ENCODE data around the gene MUC12.
A peak's percentile ranks its signal among the peaks of the same experiment; 100 is the strongest.
"Not testable (repeated sequence)": the region's sequence is repeated elsewhere in the genome, so short reads cannot be mapped to it uniquely, and the experiment has no call there.

The MUC12 gene

DNA sequence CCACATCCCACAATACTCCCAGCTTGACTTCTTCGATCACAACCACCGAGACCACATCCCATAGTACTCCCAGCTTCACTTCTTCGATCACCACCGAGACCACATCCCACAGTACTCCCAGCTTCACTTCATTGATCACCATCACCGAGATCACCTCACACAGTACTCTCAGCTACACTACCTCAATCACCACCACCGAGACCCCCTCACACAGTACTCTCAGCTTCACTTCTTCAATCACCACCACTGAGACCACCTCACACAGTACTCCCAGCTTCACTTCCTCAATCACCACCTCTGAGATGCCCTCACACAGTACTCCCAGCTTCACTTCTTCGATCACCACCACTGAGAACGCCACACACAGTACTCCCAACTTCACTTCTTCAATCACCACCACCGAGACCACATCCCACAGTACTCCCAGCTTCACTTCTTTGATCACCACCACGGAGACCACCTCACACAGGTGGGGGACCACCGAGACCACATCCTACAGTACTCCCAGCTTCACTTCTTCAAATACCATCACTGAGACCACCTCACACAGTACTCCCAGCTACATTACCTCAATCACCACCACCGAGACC is 11.4 kb upstream of the MUC12 start:
- no peak for DNase-seq

DNA sequence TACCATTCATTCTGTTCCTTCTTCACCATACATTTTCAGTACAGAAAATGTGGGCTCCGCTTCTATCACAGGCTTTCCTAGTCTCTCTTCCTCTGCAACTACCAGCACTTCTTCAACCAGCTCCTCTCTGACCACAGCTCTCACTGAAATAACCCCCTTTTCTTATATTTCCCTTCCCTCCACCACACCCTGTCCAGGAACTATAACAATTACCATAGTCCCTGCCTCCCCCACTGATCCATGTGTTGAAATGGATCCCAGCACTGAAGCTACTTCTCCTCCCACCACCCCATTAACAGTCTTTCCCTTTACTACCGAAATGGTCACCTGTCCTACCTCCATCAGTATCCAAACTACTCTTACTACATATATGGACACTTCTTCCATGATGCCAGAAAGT is 9.5 kb upstream of the MUC12 start:
- DNase-seq, result no peak

DNA sequence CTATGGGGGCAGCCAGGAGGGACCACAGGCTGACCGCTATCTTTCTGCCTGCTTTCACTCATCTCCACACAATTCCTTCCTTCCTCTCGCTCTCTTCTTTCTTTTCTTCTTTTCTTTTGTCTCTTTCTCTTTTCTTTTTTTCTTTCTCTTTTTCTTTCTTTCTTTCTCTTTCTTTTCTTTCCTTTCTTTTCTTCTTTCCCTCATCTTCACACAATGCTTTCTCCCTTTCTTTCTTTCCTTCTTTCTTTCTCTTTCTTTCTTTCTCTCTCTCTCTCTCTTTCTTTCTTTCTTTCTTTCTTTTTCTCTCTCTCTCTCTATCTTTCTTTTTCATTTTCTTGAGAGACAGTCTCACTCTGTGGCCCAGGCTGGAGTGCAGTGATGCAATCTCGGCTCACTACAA is 6.8 kb upstream of the MUC12 start:
- DNase-seq, result no peak

DNA sequence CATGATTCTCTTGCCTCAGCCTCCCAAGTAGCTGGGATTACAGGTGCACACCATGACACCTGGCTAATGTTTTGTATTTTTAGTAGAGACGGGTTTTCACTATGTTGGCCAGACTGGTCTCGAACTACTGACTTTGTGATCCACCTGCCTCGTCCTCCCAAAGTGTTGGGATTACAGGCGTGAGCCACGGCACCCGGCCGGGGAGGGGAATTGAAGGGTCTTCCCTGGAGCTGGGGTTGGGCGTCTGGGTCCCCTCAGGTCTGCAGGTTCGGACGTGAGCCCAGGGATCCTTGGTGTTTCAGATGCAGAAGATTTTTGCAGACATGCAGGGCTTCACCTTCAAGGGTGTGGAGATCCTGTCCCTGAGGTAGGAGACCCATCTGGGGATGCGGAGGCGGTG is 6.0 kb upstream of the MUC12 start:
- no peak for DNase-seq

DNA sequence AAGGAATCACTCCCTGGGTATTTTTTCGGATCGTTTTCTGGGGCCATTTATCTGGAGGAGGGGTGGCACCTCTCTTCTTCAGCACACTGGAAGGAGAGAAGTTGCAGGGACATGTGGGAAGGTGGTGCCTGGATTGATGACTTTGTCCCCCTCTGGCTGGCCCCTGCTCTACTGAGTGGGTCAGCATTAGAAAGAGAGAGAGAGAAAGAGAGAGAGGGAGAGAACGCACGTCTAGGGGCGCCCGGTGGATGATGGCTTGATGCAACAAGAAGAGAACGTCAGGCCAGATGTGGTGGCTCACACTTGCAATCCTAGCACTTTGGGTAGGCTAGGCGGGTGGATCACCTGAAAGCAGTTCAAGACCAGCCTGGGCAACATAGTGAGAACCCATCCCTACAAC is 5.5 kb upstream of the MUC12 start:
- no peak for DNase-seq

DNA sequence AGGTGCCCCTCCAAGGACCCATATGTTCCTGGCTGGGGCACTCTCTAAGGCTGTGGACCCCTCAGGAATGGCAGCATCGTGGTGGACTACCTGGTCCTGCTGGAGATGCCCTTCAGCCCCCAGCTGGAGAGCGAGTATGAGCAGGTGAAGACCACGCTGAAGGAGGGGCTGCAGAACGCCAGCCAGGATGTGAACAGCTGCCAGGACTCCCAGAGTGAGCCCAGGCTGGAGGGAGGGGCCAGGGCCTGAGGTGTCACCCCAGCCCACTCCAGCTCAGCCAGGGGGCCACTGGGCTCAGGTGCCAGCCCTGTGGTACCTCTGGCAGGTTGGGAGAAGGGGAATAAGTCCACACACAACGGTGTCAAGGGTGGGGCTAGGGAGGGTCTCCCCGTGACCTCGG is 4.7 kb upstream of the MUC12 start:
- DNase-seq, result no peak

DNA sequence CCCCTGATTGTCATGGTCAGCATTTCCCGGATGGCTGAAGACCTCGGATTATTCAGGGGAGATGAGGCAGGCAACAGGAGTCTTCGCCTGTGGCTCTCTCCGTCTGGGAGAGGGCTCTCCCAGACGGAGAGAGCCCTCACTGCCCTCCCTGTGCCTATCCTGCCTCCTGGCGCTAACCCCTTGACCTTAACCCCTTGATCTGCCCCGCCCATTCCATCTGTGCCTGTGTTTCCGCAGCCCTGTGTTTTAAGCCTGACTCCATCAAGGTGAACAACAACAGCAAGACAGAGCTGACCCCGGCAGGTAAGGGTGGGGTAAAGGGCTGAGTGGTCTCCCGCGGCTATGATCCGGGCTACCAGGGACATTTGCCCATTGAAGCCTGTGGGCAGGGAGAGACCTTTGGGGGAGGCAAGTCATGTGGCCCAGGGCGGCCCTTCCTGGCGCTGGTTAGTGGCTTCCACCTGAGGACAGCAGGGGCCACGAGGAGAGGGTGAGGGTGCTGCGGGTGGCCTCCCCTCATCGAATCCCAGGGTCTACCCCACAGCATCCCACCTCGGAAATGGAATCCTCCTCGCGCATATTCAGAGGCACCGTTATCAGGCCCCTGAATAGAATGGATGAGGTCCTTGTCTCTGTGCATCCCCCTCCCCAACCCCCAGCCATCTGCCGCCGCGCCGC is 4.2 kb upstream of the MUC12 start:
- no peak for DNase-seq

DNA sequence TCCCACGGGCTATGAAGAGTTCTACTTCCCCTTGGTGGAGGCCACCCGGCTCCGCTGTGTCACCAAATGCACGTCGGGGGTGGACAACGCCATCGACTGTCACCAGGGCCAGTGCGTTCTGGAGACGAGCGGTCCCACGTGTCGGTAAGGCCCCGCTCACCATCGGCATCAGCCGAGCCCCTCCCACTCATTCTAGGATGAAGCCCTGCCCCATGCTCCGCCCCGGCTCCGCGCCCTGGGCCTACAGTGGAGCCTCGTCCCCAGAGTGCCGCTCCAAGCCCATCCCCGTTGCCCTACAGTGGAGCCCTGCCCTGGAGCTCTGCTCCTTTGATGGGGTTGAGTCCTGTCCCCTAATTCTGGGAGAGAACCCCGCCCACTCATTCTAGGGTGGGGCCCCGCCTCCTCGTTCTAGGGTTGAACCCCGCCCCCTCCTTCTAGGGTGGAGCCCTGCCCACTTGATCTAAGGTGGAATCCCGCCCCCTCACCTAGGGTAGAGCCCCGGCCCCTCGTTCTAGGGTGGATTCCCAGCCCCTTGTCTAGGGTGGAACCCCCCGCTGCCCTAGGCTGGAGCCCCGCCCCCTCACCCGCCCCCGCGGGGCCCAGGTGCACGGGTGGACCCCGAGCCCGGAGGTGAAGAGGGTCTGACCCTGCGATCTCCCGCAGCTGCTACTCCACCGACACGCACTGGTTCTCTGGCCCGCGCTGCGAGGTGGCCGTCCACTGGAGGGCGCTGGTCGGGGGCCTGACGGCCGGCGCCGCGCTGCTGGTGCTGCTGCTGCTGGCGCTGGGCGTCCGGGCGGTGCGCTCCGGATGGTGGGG is 3.4 kb upstream of the MUC12 start:
- peak; percentile 71 for DNase-seq

DNA sequence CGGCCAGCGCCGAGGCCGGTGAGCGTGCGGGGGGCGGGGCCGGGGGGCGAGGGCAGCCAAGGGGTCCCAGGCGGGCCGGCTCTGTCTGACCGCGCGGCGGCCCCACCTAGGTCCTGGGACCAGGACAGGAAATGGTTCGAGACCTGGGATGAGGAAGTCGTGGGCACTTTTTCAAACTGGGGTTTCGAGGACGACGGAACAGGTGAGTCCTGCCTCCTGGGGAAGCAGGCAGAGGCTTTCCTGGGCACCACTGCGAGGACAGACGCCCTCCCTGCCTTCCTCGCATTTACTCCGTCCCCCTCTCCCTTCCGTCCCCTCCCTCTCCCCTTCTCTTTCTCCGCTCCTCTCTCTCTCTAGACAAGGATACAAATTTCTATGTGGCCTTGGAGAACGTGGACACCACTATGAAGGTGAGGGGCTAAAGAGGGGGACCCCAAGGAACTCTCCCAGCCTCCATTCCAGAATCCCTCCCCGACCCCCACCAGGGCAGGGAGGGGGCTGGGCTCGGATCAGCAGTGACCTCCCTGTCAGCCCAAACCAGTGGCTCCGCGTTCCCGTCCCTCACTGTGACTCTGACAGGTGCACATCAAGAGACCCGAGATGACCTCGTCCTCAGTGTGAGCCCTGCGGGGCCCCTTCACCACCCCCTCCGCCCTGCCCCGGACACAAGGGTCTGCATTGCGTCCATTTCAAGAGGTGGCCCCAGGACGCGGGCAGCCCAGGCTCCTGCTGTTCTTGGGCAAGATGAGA is 2.6 kb upstream of the MUC12 start:
- DNase-seq, result no peak

DNA sequence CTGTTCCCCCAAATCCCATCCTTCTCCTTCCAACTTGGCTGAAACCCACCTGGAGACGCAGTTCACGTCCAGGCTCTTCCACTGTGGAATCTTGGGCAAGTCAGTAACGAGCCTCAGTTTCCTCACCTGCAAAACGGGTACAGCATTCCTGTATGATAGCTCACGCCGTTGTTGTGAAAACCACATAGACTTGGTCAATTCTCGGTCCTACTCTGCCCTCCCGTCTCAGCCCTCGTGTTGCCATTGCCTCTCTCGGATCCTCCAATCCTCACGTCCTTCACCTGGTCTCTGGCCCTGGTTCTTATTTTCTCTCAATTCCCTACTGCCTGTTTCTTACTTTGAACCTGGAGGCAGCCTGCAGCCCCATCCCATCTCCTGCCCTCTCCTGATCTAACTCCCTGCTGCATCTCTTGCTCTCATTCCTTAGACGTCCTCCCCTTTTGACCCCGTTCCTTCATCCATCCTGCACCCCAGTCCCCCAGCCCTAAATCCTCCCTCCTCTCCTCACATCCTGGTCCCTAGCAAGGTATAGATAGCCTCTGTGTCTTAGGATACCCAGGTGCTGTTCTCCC is 2.0 kb upstream of the MUC12 start:
- no peak for DNase-seq

DNA sequence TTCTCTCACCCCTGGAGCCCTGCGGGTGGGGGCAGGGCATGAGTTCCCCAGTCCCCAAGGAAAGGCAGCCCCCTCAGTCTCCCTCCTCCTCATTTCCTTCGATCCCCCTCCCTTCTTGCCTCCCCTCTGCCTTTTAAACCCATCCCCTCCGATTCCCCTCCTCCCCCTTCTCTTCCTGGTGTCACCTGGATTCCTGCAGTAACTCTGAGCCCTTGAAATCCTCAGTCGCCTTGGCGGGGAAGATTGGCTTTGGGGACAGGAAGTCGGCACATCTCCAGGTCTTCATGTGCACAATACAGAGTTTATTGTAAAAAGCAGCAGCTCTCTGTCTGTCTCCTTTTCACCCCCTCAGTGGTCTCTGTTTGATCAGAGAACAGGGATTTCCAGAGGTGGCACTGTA is 1.3 kb upstream of the MUC12 start:
- DNase-seq, result peak; percentile 39

DNA sequence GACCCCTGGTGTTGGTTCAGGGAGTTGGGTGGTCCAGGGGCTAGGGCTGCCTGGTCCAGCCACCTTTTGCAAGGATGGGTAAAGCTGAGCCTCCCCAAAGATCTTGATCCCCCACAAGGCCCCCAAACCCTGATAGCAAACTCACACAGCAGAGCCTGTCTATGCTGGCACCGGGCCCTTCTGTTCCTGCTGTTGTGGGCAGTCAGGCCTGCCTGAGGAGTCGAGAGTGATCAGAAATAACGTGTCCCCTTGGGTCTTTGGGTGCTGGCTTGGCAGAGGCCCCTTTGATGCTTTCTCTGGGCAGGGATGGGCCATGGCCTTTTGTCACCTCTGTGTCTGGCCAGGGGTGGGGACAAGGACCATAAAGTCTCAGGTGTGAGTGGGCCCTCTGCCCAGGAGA is 715 bp upstream of the MUC12 start:
- DNase-seq, result no peak

DNA sequence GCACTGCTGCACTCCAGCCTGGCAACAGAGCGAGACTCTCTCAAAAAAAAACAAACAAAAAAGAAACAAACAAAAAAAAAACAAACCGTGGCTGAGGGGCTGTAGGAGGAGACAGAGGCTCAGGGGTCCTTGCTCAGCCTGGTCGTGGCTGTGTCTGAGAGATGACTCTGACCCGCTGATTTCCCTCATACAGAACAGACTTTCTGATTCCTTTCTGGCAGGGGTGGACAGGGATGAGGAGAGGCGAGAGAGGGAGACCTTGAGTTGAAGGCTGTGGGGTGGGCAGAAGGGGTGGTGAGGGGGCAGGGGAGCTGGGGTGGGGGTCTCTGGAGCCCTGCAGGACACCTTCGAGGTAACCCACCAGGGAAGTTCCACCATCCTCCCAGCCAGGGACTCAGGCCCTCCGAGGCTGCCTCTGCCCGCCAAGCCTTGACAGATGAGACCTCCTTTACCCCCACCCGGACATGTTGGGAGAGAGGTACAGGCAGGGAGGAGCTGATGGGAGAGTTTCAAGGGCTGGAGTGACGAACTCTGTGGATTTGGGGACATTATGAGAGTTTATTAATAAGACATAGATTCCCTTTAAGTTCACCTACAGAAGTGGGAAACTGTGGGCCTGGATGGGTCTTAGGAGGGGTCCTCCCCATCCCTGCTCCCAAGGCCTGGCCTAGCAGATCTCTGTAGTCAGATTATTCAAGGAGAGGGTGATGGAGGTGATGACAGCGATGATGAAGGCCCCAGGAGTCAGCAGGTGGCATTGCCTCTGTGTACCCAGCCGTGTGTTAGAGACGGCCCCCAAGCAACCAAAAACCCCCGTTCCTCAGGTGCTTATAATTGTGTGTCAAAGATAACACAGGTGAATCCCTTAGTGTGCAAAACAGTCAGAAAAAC is 2.0 kb downstream of the MUC12 start:
- DNase-seq, result no peak

DNA sequence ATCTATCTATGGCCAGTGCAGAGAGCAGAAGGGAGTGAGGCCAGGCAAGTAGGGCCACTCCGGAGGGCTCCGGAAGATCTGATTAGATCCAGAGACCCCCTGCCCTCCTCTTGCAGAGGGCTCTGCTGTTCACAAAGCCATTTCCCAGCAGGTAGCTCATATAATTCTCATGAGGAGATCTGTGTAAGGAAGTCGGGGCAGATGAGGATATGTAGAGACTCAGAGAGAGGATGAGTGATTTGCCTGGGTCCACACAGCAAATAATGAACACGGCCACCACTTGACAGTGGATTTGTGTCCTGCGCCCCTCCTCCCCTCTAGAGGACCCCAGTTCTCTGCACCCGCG is 2.6 kb downstream of the MUC12 start:
- no peak for DNase-seq

DNA sequence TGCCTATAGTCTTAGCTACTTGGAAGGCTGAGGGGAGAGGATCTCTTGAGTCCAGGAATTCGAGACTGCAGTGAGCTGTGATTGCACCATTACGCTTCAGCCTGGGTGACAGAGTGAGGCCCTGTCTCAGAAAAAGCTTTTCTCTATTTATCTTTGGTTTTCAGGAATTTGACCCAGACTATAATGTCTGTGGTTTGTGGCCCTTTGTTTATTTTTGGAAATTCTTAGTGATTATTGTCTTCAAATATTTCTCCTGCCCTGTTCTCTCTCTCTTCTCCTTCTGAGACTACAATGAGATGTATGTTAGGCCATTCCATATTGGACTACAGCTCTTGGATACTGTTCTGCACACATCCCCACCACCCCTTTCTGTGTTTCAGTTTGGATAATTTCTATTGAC is 4.7 kb downstream of the MUC12 start:
- no peak for DNase-seq

DNA sequence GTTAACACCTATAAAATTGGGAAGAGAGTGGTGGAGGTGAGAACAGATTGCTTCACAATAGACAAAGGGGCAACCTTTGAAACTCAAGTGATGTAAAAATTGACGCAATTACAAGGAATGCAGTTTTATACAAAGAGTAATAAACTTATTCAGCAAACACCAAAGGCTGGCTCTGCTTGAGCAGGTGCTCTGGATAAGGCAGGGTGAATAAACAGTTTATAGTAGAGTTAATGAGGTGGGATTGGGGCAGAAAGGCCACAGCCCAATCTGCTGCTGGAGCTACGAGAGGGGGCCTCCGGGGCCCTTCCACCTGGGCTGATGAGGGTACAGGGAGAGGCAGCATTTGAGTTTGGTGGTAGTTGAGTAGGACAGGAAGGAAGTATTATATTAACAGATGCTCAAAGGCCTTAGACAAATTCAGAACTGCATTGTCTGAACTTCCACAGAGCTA is 6.0 kb downstream of the MUC12 start:
- DNase-seq, result no peak

DNA sequence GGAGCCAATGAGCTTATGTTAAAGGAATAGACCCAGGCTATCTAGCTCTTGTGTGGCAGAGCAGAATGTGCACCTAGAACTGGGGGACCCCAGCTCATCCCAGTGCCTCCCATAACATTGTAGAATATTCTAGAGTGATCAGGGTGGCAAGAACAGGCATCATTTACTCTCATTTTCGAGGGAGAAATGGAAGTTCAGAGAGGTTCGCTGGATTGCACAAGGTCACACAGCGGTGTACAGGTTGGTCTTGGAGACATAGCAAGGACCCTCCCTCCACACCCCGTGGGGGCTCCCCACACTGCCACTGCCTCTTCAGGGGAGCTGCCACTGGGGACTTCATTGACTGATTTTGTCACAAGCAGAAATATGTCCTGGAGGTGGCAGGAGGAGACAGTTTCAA is 8.9 kb downstream of the MUC12 start:
- DNase-seq, result no peak

DNA sequence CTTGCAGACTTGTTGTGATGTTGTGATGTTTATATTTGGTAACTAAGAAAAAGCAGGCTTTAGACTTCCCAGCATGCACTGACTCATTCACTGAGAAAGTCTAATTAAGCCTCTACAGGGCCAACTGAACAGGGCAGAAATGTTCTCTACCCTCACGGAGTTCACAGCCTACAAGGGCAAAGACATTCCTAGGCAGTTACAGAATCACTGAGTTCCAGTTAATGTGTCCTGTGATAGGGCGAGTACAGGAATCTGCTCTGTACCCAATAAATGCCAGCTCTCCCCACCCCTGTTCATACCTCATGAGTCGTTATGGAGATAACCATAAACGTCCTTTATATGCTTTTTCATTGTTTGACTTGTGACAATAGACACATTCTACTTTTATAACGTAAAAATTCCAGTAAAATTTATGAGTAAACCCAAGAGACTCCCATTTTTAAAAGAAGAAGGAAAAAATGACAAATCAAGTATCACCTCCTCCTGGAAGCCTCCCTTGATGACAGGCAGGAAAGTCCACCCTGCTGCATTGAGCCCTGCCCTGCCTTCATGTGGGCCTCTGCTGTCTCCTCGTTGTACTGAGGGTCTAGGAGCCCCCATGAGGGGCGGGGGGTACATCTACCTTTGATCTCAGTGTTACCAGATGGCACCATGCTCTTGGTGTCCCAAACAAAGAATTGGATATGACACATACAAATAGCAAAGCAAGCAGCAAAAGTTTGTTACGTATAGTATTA is 14.3 kb downstream of the MUC12 start:
- no peak for DNase-seq

DNA sequence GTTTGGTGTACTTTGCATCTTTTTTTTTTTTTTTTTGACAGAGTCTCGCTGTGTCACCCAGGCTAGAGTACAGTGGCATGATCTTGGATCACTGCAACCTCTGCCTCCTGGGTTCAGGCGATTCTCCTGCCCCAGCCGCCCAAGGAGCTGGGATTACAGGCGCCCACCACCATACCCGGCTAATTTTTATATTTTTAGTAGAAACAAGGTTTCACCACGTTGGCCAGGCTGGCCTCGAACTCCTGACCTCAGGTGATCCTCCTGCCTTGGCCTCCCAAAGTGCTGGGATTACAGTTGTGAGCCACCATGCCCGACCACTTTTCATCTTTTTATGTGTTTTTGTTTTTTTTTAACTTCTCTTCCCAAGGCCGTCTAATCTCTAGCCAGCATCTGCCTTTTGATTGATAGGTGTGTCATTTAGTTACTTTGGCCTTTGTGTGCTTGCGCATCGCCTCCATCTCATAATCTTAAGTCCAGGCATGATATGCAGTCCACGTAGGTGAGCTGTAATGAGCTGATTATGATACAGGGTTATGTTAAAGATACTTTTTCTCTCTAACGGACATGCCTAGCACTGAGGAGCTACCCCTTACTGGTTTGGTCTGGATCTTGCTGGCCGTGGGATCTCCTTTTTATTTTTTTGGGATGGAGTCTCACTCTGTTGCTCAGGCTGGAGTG is 15.0 kb downstream of the MUC12 start:
- DNase-seq, result not testable (repeated sequence)

DNA sequence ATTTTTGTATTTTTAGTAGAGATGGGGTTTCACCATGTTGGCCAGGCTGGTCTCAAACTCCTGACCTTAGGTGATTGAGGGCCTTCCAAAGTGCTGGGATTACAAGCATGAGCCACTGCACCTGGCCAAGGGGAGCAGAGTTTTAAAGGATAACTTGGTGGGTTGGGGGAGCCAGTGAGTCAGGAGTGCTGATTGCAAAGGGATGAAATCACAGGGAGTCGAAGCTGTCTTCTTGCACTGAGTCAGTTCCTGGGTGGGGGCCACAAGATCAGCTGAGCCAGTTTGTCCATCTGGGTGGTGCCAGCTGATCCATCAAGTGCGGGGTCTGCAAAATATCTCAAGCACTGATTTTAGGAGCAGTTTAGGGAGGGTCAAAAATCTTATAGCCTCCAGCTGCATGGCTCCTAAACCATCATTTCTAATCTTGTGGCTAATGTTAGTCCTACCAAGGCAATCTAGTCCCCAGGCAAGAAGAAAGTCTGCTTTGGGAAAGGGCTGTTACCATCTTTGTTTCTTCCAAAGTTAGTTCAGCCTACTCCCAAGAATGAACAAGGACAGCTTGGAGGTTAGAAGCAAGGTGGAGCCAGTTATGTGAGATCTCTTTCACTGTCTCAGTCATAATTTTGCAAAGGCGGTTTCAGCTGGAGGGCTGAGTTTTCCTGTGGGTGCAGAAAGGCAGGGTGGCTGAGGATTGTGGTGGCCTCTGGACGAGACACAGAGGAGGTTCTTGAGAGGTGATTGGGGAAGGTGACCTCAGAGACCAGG is 15.8 kb downstream of the MUC12 start:
- DNase-seq, result not testable (repeated sequence)

Measured in femur (tissue), 1 donor.